GM15510 (cell line): Measurements from ENCODE around the gene KLRF2.

Experiments used
- POLR2A ChIP-seq: IDR thresholded peaks from 3 replicates; pipeline ENCODE4 v1.6.1; 2011; ENCODE audit warnings: borderline replicate concordance; ENCODE audit not compliant: insufficient read length; ENCODE audit errors: extremely low read depth

Gene KLRF2

DNA sequence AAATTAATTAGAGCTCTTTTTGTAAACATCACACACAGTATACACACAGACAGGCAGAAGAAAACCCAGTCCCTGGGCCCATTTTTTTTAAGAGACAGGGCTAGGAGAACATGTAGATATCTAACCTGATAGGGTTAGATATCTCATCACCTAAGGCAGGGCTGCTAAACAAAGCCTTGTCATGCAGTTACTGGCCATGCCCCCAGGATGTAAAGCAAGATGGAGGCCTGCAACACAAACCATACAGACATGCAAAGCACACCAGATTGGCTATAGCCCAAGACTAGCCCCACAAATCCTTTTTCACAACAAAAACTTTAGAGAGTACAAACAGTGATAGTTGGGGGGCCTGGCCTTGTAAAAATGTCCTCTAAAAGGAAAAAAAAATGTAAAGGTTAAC lies 30.4 kb downstream of the KLRF2 start:
- no peak for TF ChIP-seq POLR2A

DNA sequence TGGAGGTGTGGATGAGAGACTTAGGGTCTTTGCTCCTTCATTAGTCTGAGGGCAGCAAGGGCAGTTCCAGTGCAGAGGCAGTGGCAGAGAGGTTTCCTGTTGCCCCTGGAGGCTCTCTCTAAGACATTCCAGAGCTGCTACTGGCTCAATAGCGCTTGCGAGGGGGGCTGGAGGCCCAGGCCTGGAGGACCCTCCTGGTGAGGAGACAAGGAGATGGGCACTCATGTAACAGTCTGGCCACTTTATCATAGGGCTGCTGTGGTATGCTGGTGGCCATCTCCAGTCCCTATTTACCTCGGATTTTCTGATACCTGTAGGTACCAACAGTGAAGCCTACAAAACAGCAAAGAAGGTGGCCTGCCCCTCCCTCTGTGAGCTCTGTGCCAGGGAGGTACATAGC lies 38.2 kb downstream of the KLRF2 start:
- no peak for TF ChIP-seq POLR2A

DNA sequence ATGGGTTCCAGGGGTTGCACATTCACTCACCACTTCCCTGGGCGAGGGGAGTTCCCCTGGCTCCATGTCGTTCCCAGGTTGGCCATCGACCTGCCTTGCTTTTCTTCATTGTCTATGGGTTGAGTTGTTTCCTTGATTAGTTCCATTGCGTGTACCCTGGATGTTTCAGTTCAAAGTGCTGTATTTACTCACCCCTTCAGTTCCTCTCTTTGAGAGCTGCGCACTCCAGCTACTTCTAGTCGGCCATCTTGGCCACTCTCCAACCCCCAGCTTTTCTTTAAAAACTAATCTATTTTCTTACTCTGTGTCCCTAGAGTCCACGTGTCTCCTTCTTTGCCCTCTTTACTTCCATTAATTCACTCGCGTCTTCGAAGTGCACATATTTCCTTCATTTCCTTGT lies 39.2 kb downstream of the KLRF2 start:
- TF ChIP-seq POLR2A = no peak

DNA sequence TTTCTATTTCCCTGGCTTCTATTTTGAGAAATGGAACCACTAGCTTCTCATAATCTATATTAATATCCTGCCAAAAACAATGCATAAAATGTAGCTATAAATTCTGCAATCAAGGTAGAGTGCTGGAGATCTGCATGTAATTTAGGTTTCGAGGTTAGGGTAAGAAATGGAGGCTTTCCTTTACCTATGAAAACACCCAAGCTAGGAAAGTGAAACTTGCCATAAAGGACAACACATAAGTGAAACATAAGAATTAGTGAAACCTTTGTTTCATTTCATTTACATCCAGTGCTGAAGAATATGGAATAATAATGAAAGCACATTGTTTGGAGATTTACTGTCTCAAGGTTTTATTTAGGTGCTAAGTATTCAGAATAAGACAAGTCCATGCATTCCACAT lies 41.1 kb downstream of the KLRF2 start:
- TF ChIP-seq POLR2A = no peak

DNA sequence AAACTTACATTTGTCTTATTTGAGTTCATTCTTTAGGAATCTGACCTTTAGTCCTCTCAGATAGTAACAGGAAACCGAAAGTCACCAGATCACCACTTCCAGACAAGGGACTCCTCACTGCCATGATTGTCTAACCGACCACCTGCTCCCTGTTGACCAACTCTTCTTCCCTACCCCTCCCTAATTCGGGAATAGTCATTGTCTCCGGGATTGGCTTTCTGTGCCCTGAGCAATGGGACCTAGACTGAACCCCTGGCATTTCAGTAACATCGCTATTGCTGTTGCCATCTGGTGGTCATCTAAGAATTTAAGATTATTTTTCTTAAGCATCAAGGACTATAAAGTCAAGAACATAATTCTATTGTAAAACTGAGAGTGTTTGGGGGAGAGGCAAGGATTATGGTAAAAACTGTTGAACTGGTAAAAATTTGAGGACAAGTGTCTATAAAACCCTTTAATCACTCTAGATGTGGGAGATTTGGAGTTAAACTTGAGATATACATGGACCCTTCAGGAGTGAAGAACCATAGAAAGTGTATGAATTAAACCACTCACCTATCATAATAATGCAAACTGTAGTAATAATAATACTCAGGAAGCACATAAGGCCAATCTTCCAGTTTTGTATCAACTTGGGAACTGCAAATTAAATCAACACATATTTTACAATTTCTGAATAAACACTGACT lies 44.6 kb downstream of the KLRF2 start:
- no peak for TF ChIP-seq POLR2A

DNA sequence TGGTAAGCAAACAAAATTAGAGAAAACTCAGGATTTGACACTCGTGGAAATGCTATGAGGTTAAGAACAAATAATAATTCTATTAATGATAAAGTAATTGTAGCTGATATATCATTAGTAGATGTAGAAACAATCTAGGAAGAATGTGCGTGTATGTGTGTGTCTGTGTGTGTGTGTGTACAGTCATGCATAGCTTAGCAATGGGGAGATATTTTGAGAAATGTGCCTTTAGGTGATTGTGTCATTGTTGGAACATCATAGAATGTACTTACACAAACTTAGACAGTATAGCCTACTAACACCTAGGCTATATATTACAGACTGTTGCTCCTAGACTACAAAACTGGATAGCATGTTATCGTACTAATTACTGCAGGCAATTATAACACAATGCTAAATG lies 45.6 kb downstream of the KLRF2 start:
- no peak for TF ChIP-seq POLR2A

DNA sequence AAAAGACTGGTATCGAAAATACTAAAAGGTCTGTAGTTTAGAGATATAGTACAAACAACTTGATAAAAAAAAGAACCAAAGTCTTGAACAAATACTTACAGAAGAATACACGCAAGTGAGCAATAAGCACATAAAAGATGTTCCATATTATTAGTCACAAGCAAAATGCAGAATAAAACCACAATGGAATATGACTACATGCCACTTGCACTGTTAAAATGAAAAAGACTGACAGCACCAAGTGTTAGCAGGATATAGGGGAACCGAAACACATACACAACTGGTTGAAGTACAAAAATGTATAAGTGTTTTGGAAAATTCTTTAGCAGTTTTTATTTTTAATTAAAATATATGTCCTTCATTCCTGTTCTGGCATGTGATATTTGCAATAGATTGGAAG lies 47.3 kb downstream of the KLRF2 start:
- no peak for TF ChIP-seq POLR2A

DNA sequence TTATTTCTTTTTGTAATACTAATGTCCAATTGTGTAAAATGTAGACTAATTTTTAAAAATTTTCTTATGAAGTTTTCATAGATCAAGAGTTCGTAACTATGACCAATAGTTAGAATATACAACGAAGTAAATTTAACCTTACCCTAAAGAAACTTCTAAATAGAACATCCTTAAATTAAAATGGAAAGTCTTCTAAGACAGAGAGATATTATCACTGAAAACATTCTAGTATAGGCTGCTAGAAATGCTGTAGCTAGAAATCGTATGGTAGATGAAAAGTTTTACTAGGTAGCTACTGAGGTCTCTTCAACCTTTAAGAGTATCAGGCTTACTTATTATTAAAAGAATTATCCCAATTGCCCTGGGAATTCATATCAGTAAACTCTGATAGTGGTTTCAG lies 50.0 kb downstream of the KLRF2 start:
- no peak for TF ChIP-seq POLR2A

DNA sequence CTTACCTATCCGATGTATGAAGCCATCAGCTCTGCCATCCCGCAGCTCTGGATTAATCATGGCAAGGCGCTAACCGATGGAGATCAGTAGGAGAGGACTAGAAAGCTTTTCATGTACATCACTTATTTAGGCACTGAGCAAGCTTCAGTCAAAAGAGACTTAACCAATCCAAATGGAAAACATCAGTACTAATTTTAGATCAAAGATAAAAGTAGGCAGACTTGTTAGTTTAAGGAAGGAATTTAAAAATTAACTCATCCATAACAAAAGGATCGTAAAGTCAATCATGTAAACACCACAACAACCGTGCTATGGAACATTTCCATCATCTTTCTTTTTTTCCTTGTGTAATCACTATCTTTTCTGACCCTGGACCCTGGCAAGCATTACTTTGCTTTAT lies 51.0 kb downstream of the KLRF2 start, which contains the start of gene CLEC2A:
TSS of gene CLEC2A (minus strand) at position 101 of the 400 bp plus-strand sequence. CDS start at position 60, 41 bp downstream.
- no peak for TF ChIP-seq POLR2A

DNA sequence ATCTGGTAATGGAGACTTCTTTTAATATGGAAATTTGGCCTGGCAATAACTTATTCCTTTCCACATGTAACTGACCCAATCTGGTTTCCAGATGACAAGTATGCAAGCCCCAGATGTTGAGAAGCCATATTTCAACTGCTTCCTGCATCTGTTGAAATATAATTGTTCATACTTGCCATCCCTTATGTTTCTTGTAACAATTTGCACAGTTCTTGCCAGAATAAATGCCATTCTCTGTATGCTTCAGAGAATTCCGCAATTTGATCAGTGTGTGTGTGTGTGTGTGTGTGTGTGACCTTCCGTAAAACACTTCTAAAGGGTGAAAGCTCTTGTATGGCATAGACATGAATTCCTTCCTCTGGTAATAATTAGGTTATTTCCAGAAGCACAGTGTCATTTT lies 52.7 kb downstream of the KLRF2 start:
- TF ChIP-seq POLR2A = no peak

DNA sequence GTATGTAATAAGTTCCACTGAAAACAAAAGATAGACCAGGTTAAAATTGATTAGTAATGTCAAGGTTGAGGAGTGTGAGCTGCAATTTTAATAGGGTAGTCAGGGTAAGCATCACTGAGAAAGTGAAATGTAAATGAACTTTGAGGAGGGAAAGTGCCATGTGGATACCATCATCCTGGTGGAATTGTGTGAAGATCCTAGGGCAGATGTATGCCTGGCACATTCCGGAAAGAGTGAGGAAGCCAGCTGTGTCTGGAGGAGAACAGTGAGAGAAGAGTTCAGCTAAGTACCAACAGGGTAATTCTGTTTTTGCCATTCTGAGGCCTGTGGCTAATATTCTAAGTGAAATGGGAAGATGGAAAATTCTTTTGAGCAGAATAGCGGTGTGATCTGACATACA lies 53.7 kb downstream of the KLRF2 start:
- no peak for TF ChIP-seq POLR2A

DNA sequence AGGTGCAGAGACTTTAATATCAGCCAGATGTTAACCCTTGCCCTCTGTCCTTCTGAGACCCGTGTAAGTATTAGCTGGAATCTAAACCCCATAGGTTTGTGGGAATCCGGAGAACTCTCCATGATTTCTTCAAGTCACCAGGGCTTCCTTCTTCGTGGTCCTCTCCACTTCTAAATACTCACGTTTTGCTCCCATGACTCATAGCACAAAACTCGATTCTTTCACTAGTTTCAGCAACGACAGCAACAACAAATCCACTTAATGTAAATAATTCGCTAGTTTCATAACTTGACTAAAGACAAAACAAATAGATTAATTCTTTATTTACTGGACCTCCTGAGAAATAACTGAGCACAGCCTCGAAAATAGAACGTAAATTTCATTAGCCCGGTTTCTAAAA lies 55.3 kb downstream of the KLRF2 start:
- no peak for TF ChIP-seq POLR2A

DNA sequence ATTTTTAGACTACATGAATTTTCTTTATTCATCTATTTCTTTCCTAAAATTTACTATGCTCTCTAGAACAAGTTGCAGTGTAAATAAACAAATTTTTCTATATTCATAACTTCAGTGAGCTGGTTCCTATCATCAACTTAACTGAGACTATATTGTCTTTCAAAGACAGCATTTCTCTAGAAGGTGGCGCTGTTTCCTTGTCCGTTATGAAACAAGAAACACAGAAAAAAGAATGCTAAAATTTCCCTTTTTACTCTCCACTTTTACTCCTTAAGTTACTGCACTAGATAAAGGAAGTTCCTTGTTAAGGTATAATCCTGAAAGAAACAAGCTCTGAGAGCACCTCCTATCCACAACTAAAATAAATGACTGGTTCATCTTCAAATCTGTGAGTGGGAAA lies 59.1 kb downstream of the KLRF2 start:
- TF ChIP-seq POLR2A = no peak

DNA sequence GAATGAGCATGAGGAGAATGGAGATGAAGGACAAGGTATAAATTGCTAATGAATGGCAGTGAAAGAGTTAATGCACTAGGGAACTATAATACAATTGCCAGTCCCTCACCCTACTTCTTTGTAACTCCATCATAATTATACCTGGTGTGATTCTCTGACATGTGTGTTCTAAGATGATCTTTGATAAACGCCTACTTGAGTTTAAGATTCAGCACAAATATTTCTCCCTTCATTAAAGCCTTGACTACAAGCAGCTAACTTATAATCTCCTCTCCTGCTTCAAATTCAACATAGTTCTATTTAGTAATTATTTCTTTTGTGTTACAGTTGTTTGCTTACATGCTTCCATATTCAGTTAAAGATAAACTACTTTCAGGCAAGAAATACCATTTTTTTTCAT lies 60.5 kb downstream of the KLRF2 start:
- TF ChIP-seq POLR2A = no peak

DNA sequence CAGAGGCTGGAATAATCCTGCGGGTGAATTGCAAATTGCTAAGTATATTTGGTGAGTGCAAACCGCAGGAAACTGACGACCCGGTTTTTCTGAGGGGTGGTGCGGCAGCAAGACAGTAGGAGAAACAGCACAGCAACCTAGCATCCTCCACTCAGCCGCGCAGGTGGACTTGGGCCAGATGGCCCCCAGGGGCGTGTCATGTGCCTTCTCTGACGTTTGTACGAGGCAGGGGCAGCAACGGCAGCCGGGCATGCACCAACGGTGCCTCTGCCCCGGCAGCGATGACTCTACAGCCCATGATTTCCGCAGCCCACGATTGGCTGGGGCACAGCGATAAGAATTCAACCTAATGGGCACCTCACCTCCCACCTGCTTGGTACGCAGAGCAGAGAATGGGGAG lies 62.0 kb downstream of the KLRF2 start:
- no peak for TF ChIP-seq POLR2A

DNA sequence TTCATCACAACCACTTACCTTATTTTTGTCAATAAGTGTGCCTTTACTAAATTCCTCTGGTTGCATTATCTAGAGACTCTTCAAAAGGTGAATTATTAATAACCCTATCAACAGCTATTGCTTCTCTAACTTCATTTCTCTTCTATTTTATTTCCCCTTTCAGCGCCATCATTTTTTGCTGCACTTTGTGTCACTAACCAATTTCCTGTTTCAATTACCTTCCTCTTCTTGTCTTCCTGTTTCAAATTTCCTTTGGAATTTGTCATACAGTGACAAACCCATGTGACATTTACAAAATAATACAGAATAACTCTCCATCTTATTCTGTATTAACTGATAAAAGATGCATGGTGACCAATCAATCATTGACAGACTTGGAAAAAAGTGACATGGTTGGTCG lies 63.1 kb downstream of the KLRF2 start:
- TF ChIP-seq POLR2A = no peak
